ENCODE data around the gene GRAMD1B. TPM values are rescaled to one million over a fixed set of nuclear protein-coding genes. Genes with fewer than 3 reads are reported as not detected.

GRAMD1B gene
- total RNA-seq, 1 experiment from 2014 or later = 12.7 TPM

- H2AFZ ChIP-seq (ENCODE audit: low read depth, low read length, poor library complexity, severe bottlenecking) = no peak overlapping the region
- no peak overlapping the region for H3K4me3 ChIP-seq (replicated peaks in 1 of 2; ENCODE audit: low read depth in 1 of 2, low read length in 2 of 2)
- CTCF ChIA-PET = no interaction called here
- no peaks in the 10 kb centered on the region for H3K9me2 ChIP-seq (ENCODE audit: insufficient read depth)
- RAD21 ChIA-PET (ENCODE audit: low non-redundant PET in 1 of 2, low total read pairs in 2 of 2, uncharacterized antibody in 2 of 2, unreplicated experiment in 2 of 2) = no interaction called here
- BruUV-seq (replicated peaks) = no TSS peak
- TF ChIP-seq REST (IDR thresholded peaks at IDR 0.05; ENCODE audit: low read depth) = no peak
- TF ChIP-seq POLR2AphosphoS5 (IDR thresholded peaks at IDR 0.05; ENCODE audit: low read depth, low read length) = no peak
- no peak for TF ChIP-seq SRF (IDR thresholded peaks at IDR 0.05; ENCODE audit: low read depth)
- no peak for TF ChIP-seq ZBTB33 (IDR thresholded peaks at IDR 0.05; ENCODE audit: extremely low read depth, insufficient replicate concordance, low read length)
- TF ChIP-seq ELF1 (IDR thresholded peaks at IDR 0.05; ENCODE audit: borderline replicate concordance, low read depth) = no peak
- TF ChIP-seq FOSL1 (IDR thresholded peaks at IDR 0.05; ENCODE audit: low read depth) = no peak
- no peak for TF ChIP-seq ATF3 (IDR thresholded peaks at IDR 0.05)
- TF ChIP-seq ZFX (IDR thresholded peaks at IDR 0.05) = no peak
- TF ChIP-seq EZH2 (IDR thresholded peaks at IDR 0.05) = no peak
- TF ChIP-seq POLR2A (IDR thresholded peaks at IDR 0.05; ENCODE audit: borderline replicate concordance, extremely low read depth, insufficient read depth, insufficient read length) = no peak
- TF ChIP-seq JUND (IDR thresholded peaks at IDR 0.05) = no peak
- no peak for TF ChIP-seq RAD21 (IDR thresholded peaks at IDR 0.05; ENCODE audit: low read depth)
- no peak for TF ChIP-seq TCF7L2 (IDR thresholded peaks at IDR 0.05; ENCODE audit: borderline replicate concordance, extremely low read depth, insufficient read depth, insufficient read length)
- TF ChIP-seq YY1 (IDR thresholded peaks at IDR 0.05; ENCODE audit: extremely low read depth, insufficient replicate concordance, low read depth, low read length) = no peak
- intact Hi-C loops (cut with micrococcal nuclease) = loop anchor here (10.0 kb wide), 1 partner anchor 187 kb away; no protein-coding TSS in a partner anchor
- peaks cover 8 to 17% of the 10 kb centered on the region in 2 experiments for H3K4me1 ChIP-seq (ENCODE audit: control insufficient read depth in 1 of 2, insufficient read depth in 2 of 2, low read length in 2 of 2)
- H3K9ac ChIP-seq (ENCODE audit: low read length) = no peak overlapping the region
- no peak for DNase-seq (ENCODE audit: low read depth, low spot score)
- no peaks in the 10 kb centered on the region; the same call in 1 of the 2 replicates for H3K27me3 ChIP-seq (ENCODE audit: insufficient read depth, low read length)
- ATAC-seq = no peak
- no peaks in the 10 kb centered on the region for H4K20me1 ChIP-seq (ENCODE audit: insufficient read depth)
- H3K9me3 ChIP-seq (ENCODE audit: control insufficient read depth in 1 of 2, insufficient read depth in 1 of 2, low read depth in 1 of 2, low read length in 2 of 2) = no peaks in the 10 kb centered on the region
- POLR2A ChIA-PET = no interaction called here
- no peak overlapping the region for H3K4me2 ChIP-seq (ENCODE audit: low read length)
- H3K27ac ChIP-seq (ENCODE audit: low read depth, low read length) = no peak overlapping the region
- no peaks in the 10 kb centered on the region for H3K36me3 ChIP-seq (ENCODE audit: control insufficient read depth in 1 of 2, insufficient read depth in 2 of 2, low read length in 2 of 2)
- no peaks in the 10 kb centered on the region for H3K79me2 ChIP-seq (ENCODE audit: insufficient read depth, low read length)
Observed at GRCh38 chr11:123517559-123518364, 87.7 kb downstream of the GRAMD1B start.
